SK-MEL-5 (cell line): ENCODE data around the gene TSFM. TPM values are rescaled to one million over a fixed set of nuclear protein-coding genes. Genes with fewer than 3 reads are reported as not detected.

Source experiments
- DNase-seq: peaks from one replicate; pipeline ENCODE4 v3.0.0-alpha.2; 2016; ENCODE audit warnings: low read depth, low spot score
- in situ Hi-C: cut with HindIII; loops from 2 replicates; pipeline ENCODE4 v1.10.0; 2016; ENCODE audit warnings: low sequenced_read_pairs, high pct_unique_total_duplicates, low pct_unique_long_range_greater_than_20kb
- total RNA-seq: library from RNA; depleted of rRNA; stranded (reverse); fragments of >200 nt; shearing (Covaris generic); gene quantifications from 2 replicates; pipeline ENCODE4 v1.2.3, GENCODE V29; 2014

TSFM gene
- total RNA-seq, 1 experiment from 2014 or later: 77.3 TPM

GRCh38 chr12:57758552-57759359 is 23.8 kb upstream of the TSFM start:
- in situ Hi-C loops: no loop called here
- DNase-seq: no peak

GRCh38 chr12:57759360-57759980 is 23.1 kb upstream of the TSFM start:
- in situ Hi-C loops: no loop called here
- peak; percentile 60 for DNase-seq

GRCh38 chr12:57760347-57760982 is 22.1 kb upstream of the TSFM start:
- in situ Hi-C loops: no loop called here
- no peak for DNase-seq

GRCh38 chr12:57761391-57761998 is 21.1 kb upstream of the TSFM start:
- in situ Hi-C loops: no loop called here
- no peak for DNase-seq

- DNase-seq: no peak
- in situ Hi-C loops: no loop called here
Measured at GRCh38 chr12:57762463-57762862, 20.1 kb upstream of the TSFM start.

GRCh38 chr12:57763881-57764661 is 18.5 kb upstream of the TSFM start:
- in situ Hi-C loops: no loop called here
- DNase-seq: no peak

GRCh38 chr12:57764662-57765002 is 18.0 kb upstream of the TSFM start:
- DNase-seq: no peak

GRCh38 chr12:57765003-57765697 is 17.4 kb upstream of the TSFM start:
- in situ Hi-C loops: no loop called here
- DNase-seq: no peak

More at GRCh38 chr12:57764662-57765002, 18.0 kb upstream of the TSFM start:
- in situ Hi-C loops: no loop called here

- DNase-seq: no peak
- in situ Hi-C loops: no loop called here
Measured at GRCh38 chr12:57765698-57766463, 16.7 kb upstream of the TSFM start.

- DNase-seq: no peak
Measured at GRCh38 chr12:57766464-57767304, 15.9 kb upstream of the TSFM start, which contains the start of gene CYP27B1. Gene CYP27B1, minus strand, starts transcription at chr12:57767078. Its CDS starts 37 bp downstream, at chr12:57767041.

GRCh38 chr12:57767305-57767698 is 15.3 kb upstream of the TSFM start:
- in situ Hi-C loops: no loop called here
- no peak for DNase-seq

More at GRCh38 chr12:57766464-57767304, 15.9 kb upstream of the TSFM start, which contains the start of gene CYP27B1:
- in situ Hi-C loops: no loop called here

GRCh38 chr12:57767876-57768275 is 14.7 kb upstream of the TSFM start:
- in situ Hi-C loops: no loop called here
- no peak for DNase-seq

GRCh38 chr12:57769594-57769993 is 13.0 kb upstream of the TSFM start:
- no peak for DNase-seq
- in situ Hi-C loops: no loop called here

- in situ Hi-C loops: no loop called here
- DNase-seq: no peak
Measured at GRCh38 chr12:57770734-57771133, 11.9 kb upstream of the TSFM start.

- DNase-seq: peak; percentile 92
- in situ Hi-C loops: no loop called here
Measured at GRCh38 chr12:57771236-57771872, 11.2 kb upstream of the TSFM start.
